Astrocyte (in vitro differentiated cells and primary cell): ENCODE measurements around the gene C1orf159. TPM values are rescaled to one million over a fixed set of nuclear protein-coding genes. Genes with fewer than 3 reads are reported as not detected.

ENCODE experiments used
- DNase-seq: peaks from one replicate; pipeline ENCODE4 v3.0.0-alpha.2; 2010; ENCODE audit warnings: low read depth
- FAIRE-seq: peaks from 2 replicates; lab custom pipeline; 2011; peaks lifted over from hg19 to GRCh38; lab: Jason Lieb, UNC
- H2AFZ ChIP-seq: 2 replicates; pipeline ENCODE4 v1.6.0; 2012; ENCODE audit warnings: low read depth, low read length, inconsistent platforms
- H3K27ac ChIP-seq: 2 replicates; pipeline ENCODE4 v1.5.1; 2011; ENCODE audit warnings: low read depth, low read length, inconsistent platforms
- H3K27me3 ChIP-seq: 2 replicates; pipeline ENCODE4 v1.6.0; 2011; ENCODE audit warnings: low read length, inconsistent platforms; ENCODE audit not compliant: insufficient read depth
- H3K36me3 ChIP-seq: 2 replicates; pipeline ENCODE4 v1.5.1; 2011; ENCODE audit warnings: low read length, inconsistent platforms; ENCODE audit not compliant: insufficient read depth
- H3K4me1 ChIP-seq: 2 replicates; pipeline ENCODE4 v1.5.1; 2011; ENCODE audit warnings: low read length, inconsistent platforms; ENCODE audit not compliant: insufficient read depth
- H3K4me2 ChIP-seq: 2 replicates; pipeline ENCODE4 v1.6.0; 2012; ENCODE audit warnings: low read length, inconsistent platforms
- H3K4me3 ChIP-seq: 2 replicates; pipeline ENCODE4 v1.5.1; 2011; ENCODE audit warnings: low read depth, mild to moderate bottlenecking, low read length, inconsistent platforms; ENCODE audit not compliant: insufficient read depth
- H3K79me2 ChIP-seq: 2 replicates; pipeline ENCODE4 v1.6.0; 2012; ENCODE audit warnings: mild to moderate bottlenecking, low read length, inconsistent platforms; ENCODE audit not compliant: insufficient read depth
- H3K9ac ChIP-seq: 2 replicates; pipeline ENCODE4 v1.6.0; 2012; ENCODE audit warnings: mild to moderate bottlenecking, low read length, inconsistent platforms
- H3K9me3 ChIP-seq: 2 replicates; pipeline ENCODE4 v1.5.1; 2012; ENCODE audit warnings: low read depth, mild to moderate bottlenecking, low read length, inconsistent platforms; ENCODE audit not compliant: insufficient read depth
- H4K20me1 ChIP-seq: 2 replicates; pipeline ENCODE4 v1.6.0; 2012; ENCODE audit warnings: low read length, inconsistent platforms; ENCODE audit not compliant: insufficient read depth
- H3K27ac Mint-ChIP-seq: one replicate; pipeline ENCODE4 v1.8.0; 2021; ENCODE audit warnings: mild to moderate bottlenecking, mixed read lengths; ENCODE audit not compliant: unreplicated experiment
- H3K27me3 Mint-ChIP-seq: one replicate; pipeline ENCODE4 v1.8.0; 2021; ENCODE audit warnings: low read depth, mixed read lengths; ENCODE audit not compliant: unreplicated experiment
- H3K36me3 Mint-ChIP-seq: one replicate; pipeline ENCODE4 v1.8.0; 2021; ENCODE audit warnings: low read depth, mixed read lengths; ENCODE audit not compliant: unreplicated experiment
- H3K4me1 Mint-ChIP-seq: one replicate; pipeline ENCODE4 v1.8.0; 2021; ENCODE audit warnings: low read depth, mixed read lengths; ENCODE audit not compliant: unreplicated experiment
- H3K4me3 Mint-ChIP-seq: one replicate; pipeline ENCODE4 v1.8.0; 2021; ENCODE audit warnings: mild to moderate bottlenecking, moderate library complexity, mixed read lengths; ENCODE audit not compliant: unreplicated experiment
- H3K9me3 Mint-ChIP-seq: one replicate; pipeline ENCODE4 v1.8.0; 2021; ENCODE audit warnings: mild to moderate bottlenecking, mixed read lengths; ENCODE audit not compliant: unreplicated experiment
- EZH2 ChIP-seq: IDR thresholded peaks from 2 replicates; pipeline ENCODE4 v1.6.1; 2012; ENCODE audit warnings: mild to moderate bottlenecking, low read length, inconsistent platforms; ENCODE audit not compliant: insufficient read depth
- total RNA-seq: library from RNA; stranded (reverse); gene quantifications from 2 replicates; pipeline ENCODE4 v1.2.1, GENCODE V29; 2021
- TF ChIP-seq, protein P1 (sequence below): IDR thresholded peaks from 2 replicates; pipeline ENCODE4 v1.5.1; 2011; ENCODE audit warnings: low read depth, mild to moderate bottlenecking, inconsistent platforms, low read length, moderate library complexity; ENCODE audit not compliant: insufficient read depth

C1orf159 gene
- total RNA-seq, 1 donor from 2014 or later, result 13.9 TPM

DNA sequence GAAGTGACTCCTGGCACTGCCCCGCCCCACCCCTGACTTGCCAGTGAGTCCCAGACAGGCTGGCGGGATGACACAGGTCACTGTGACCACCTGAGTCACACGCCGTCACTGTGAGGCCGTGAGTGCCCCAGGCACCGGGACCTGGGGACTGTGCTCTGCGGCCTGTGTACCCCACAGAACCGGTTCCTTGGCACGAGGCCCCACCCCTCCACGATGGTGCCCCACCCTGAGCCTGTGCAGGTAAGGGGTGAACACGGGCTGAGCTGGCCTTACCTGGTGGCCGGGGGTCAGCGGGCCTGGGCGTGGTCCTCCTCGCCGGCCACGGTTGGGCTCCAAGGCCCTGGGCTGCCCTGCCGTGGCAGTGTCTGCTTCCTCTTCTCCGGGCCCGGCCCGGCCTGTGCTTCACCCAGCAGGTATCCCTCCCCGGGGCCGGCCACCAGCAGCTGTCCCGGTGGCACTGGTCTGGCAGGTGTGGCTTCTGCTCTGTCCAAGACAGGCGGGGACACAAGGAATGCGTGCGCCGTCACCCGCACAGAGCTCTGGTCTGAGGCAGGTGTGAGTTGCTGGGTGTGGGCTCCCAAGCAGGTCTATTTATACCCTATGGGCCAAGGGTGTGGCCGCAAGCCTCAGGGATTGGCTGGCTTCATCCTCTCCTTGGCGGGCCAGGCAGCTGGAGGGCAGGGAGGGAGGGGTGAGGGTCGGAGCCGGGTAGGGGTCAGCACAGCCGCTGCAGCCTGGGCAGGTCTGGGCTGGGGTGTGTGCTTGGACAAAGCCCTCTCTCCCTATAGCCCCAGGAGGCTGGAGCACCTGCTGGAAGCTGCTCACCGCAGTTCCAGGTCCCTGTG lies 41.9 kb downstream of the C1orf159 start, which contains the start of gene RNF223:
TSS of gene RNF223 (minus strand) at position 564 of the 845 bp plus-strand sequence. CDS start 1,740 bp downstream, outside the sequence.
- Histone ChIP-seq H3K4me3 (no peak within 1 kb of the TSS), H3K9ac (no peak within 1 kb of the TSS), H4K20me1 (no peaks in the 10 kb centered on the region), H3K36me3 (no peaks in the 10 kb centered on the region), H3K4me1 (peaks cover 8% of the 10 kb centered on the region), H3K4me2 (no peak within 1 kb of the TSS), H3K27me3 (no peaks in the 10 kb centered on the region), H3K27ac (no peak within 1 kb of the TSS), H3K9me3 (no peaks in the 10 kb centered on the region), H2AFZ (no peak within 1 kb of the TSS), H3K79me2 (no peaks in the 10 kb centered on the region)
- peak within 1 kb of the TSS; percentile 34 for H3K27ac Mint-ChIP-seq
- DNase-seq (no peak), FAIRE-seq (no peak)
- H3K4me1 Mint-ChIP-seq, result no peaks in the 10 kb centered on the region
- H3K9me3 Mint-ChIP-seq, result no peaks in the 10 kb centered on the region
- H3K36me3 Mint-ChIP-seq, result peaks cover 2% of the 10 kb centered on the region
- TF ChIP-seq, protein P1, sequence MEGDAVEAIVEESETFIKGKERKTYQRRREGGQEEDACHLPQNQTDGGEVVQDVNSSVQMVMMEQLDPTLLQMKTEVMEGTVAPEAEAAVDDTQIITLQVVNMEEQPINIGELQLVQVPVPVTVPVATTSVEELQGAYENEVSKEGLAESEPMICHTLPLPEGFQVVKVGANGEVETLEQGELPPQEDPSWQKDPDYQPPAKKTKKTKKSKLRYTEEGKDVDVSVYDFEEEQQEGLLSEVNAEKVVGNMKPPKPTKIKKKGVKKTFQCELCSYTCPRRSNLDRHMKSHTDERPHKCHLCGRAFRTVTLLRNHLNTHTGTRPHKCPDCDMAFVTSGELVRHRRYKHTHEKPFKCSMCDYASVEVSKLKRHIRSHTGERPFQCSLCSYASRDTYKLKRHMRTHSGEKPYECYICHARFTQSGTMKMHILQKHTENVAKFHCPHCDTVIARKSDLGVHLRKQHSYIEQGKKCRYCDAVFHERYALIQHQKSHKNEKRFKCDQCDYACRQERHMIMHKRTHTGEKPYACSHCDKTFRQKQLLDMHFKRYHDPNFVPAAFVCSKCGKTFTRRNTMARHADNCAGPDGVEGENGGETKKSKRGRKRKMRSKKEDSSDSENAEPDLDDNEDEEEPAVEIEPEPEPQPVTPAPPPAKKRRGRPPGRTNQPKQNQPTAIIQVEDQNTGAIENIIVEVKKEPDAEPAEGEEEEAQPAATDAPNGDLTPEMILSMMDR, result no peak
- no peak for TF ChIP-seq EZH2
- H3K4me3 Mint-ChIP-seq, result no peak within 1 kb of the TSS
- peaks cover 3% of the 10 kb centered on the region for H3K27me3 Mint-ChIP-seq

GRCh38 chr1:1072849-1073742 lies 42.8 kb downstream of the C1orf159 start:
- Histone ChIP-seq H3K4me2 (no peak overlapping the region), H2AFZ (no peak overlapping the region), H3K4me1 (peaks cover 12% of the 10 kb centered on the region), H4K20me1 (no peaks in the 10 kb centered on the region), H3K27ac (no peak overlapping the region), H3K9me3 (no peaks in the 10 kb centered on the region), H3K36me3 (no peaks in the 10 kb centered on the region), H3K9ac (no peak overlapping the region), H3K27me3 (no peaks in the 10 kb centered on the region), H3K79me2 (no peaks in the 10 kb centered on the region), H3K4me3 (no peak overlapping the region)
- DNase-seq (no peak), FAIRE-seq (no peak)
- Mint-ChIP-seq H3K4me3 (no peak overlapping the region), H3K27ac (no peak overlapping the region), H3K36me3 (peaks cover 2% of the 10 kb centered on the region), H3K9me3 (no peaks in the 10 kb centered on the region), H3K27me3 (peaks cover 3% of the 10 kb centered on the region), H3K4me1 (peaks cover 3% of the 10 kb centered on the region)
- no peak for TF ChIP-seq EZH2
- TF ChIP-seq, protein P1, result no peak
